H1 (cell line): ENCODE results near the gene GABRP. TPM values are rescaled to one million over a fixed set of nuclear protein-coding genes. Genes with fewer than 3 reads are reported as not detected.

Experiments
- ATF3 ChIP-seq: IDR thresholded peaks from 2 replicates; pipeline ENCODE4 v1.6.1; 2011; ENCODE audit warnings: low read depth, mild to moderate bottlenecking, low read length; ENCODE audit not compliant: insufficient read depth
- CTCF ChIP-seq, 3 experiments: IDR thresholded peaks; 1 replicate in 2 of 3; 2 replicates in 1 of 3; pipeline versions ENCODE4 v1.5.1 to v1.6.1; 2011; ENCODE audit warnings: low read length in 3 of 3, mild to moderate bottlenecking in 3 of 3, inconsistent platforms in 2 of 3, low read depth in 1 of 3, moderate library complexity in 1 of 3; ENCODE audit not compliant: insufficient read depth in 1 of 3; ENCODE audit errors: control extremely low read depth in 1 of 3
- TCF12 ChIP-seq: IDR thresholded peaks from 2 replicates; pipeline ENCODE4 v1.6.1; 2011; ENCODE audit warnings: low read depth, mild to moderate bottlenecking, low read length
- polyA plus RNA-seq, 7 experiments: library from polyadenylated mRNA; depleted of rRNA in 3 of 7; stranded (reverse) in 5 of 7; unstranded in 2 of 7; fragments of >200 nt in 5 of 7; fragments of 200-250 nt in 2 of 7; gene quantifications; 1 replicate in 5 of 7; 2 replicates in 1 of 7; 4 replicates in 1 of 7; pipeline versions ENCODE4 v1.2.1 to v1.2.3, GENCODE V29; 2011 to 2013; ENCODE audit warnings: missing spikeins in 2 of 7, mixed read lengths in 2 of 7
- total RNA-seq: library from RNA; stranded (reverse); fragmentation: NEBNext Ultra II Directional; extraction: Animal tissue kit (Norgen Biotek cat#: 25700); gene quantifications from 2 replicates; pipeline ENCODE4 v1.2.1, GENCODE V29; 2021

The GABRP gene
- total and polyA plus RNA-seq, 2 of the 8 experiments (the other 6 are each of a cell fraction or from before 2014, with no cell fraction given): 3.7 to 4.0 TPM

- TF ChIP-seq CTCF (IDR thresholded peaks at IDR 0.05; ENCODE audit: control extremely low read depth in 1 of 3, insufficient read depth in 1 of 3, low read depth in 1 of 3, low read length in 3 of 3) (no peak), ATF3 (no peak), TCF12 (no peak)
- TF ChIP-seq, all 59 proteins: peak for 0
Measured at GRCh38 chr5:170846416-170846815, 62.9 kb downstream of the GABRP start (continued).
